Stimulated activated CD4-positive, alpha-beta T cell treated with anti-CD3 and anti-CD28 coated beads, Interleukin-4, amount 100 ng/mL, for 48 hours (primary cell): Measurements from ENCODE around the gene HOXD10.

Source experiments
- DNase-seq, 2 donors: peaks; one replicate each; pipeline ENCODE4 v3.0.0-alpha.2; 2020; ENCODE audit warnings: low read depth in 2 of 2

The HOXD10 gene

DNA sequence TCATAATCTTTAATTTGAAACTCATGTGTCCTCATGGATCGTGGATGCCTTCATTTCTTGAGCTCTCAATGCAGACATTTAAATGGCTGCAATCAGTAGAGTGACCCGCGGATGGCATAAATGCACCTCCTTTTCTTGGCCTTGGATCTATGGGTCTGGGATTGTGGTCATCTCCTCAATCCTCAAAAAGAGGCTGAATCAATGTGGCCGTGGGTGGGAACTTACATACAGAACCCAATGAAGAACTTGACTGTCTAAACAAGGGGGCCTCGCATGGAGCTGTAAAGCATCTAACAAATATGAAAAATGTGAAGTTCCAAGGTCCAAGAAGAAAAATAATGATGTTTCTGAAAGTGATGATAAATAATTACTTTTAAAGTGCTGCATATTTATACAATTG, 21.2 kb upstream of the HOXD10 start:
- DNase-seq: no peak

DNA sequence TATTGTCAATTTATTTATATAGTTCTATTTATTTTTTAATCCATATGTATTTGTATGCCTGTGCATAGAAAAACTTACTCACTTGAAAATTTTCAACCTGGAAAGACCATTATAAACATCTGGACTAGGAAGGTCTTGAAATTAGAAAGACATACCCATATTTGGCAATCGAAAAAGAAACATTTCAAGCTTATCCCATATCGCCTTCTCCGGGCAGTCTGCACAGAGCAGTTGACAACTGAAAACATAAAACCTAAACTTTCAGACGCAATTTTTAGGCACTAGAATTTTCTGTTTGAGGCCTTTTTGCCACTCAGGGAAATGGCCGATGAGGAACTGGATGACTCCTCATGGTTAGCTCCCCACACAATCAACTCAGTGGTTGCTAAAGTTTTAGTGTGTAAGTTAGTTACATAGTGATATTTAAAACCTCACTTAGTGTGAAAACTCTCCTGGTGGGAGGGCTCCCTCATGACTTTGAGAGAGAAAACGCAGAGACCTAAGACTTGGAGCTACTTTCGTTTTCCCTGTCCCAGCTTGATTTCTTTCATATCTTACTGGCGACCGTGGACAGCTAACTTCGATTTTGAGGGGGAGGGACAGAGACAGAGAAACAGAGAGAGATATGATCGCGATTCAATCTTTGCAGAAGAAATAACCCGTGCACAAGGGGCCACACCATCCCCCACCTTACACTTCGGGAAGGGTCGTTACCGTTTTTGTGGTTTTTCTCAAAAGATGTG, 20.2 kb upstream of the HOXD10 start:
- DNase-seq: no peak

DNA sequence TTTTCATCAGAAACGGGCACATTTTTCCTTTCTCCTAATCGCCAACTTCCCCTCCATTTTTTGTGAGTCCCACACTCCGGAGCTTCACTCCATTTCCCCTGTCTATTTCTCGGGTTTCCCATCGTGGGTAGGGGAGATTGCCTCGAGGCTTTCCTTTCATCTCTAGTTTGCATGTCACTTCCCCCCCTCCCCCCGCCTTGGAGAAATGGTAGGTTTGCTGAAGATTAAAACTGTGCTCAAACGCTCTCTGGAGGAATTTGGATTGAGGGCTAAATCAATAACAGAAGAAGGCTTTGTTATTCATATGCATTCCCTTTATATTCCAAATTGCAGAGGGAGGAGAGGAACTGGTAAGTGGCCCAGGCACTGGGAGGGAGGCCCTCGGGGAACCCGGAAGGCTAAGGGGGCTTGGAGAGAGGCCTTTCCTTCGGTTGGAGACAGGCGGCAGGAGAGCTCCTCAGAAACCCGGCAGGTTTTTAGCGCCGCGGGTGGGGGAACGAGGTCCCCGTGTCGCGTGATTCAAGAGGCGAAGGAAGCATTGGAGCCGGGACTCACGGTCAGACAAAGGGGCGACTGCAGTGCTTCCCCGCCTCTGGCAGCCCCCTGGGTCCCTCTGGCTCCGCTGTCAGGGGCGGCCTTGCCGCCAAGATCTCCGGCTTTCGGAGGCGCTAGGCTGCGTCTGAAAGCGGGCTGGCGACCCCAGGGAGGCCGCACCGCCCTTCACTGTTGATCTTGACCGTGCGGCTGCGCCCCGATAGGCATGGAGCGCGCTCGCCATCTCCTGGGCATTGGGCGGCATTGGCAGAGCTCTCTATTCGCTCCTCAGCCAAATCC, 19.4 kb upstream of the HOXD10 start:
- peak; percentile 40 to 53 for DNase-seq

DNA sequence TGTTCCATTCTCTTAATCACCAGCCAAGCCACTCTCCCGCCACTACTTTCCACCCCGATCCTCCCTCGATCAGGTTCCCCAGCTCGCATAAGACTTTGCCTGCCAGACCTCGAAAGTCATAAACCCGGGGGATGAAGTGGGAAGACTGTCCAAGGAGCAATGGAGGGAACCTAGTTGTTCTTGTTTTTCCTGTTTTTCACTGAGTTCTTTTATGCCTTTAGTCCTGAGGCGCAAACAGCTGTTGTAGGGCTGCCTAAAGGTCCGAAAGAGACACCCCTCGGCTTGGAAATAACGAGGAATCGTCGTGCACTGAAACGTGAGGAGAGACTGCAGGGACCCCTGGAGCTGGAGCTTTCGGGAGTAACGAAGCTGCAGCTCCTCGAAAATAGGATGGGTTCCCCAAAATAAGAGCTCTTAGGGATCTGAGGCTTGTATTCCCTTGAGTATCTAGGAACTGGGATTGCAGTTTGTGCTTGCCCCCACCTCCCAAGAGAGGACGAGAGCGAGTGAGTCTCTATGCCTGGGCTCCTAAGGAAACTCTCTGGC, 18.7 kb upstream of the HOXD10 start:
- DNase-seq: no peak

DNA sequence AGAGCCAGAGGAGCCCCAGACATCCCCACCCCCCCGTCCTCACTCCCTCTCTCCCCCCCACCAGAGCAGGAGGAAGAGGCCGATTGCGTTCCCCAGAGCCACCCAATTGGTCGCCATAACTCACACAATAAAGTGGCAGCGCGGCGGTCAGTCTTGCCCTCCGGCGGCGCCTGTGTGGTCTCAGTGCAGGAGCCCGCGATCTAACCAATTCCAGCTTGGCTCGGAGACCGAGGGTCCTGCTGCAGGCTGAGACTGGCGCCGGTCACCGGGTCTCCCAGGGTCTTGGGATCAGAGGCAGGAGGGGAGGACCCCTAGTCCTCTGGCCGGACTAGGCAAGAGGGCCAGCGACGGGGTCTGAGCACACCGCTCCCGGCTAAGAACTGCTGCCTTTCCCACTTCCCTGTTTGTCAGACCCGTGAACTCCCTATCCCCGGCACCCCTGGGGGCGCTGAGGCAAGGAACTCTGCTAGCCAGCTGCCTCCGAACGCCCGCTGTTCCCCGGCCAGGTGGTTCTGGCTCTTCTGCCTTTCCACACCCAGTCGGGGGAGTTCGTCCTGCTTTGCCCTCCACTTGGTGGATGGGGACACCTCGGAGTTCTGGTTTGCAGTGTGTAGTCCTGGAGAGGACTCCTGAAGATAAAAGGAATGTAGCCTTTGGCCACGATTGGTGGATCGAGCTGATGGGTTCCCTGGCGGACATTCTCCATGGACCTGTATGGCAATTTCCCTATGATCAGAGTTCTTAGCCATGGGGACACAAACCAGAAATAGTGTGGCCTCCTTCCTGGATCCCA, 18.0 kb upstream of the HOXD10 start:
- no peak for DNase-seq

DNA sequence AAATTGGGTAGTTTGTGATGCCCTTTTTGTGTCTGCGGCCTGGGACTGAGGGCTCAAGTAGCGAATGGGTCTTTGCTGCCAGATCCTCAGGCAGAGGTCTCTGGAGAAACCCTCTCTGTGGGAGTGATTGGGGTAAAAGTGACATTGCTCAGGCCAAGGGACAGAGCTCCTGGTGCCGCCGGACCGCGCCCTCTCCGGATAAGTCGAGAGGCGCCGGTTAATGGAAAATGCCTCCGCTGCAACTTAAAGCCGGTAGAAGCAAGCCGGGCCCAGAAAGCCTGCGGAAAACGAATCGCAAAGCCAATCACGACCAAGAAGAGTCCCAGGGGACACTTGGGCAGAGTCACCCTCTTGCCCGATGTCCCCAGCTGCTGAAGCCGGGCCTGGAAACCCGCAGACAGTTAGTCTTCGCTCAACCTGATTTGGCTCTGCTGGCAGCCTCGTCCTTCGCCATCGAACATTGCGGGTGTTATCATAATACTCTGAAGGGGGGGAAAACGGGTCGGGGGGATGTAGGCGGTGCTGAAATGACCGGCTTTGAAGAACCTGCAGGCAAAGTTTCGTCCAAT, 17.3 kb upstream of the HOXD10 start:
- DNase-seq: no peak

DNA sequence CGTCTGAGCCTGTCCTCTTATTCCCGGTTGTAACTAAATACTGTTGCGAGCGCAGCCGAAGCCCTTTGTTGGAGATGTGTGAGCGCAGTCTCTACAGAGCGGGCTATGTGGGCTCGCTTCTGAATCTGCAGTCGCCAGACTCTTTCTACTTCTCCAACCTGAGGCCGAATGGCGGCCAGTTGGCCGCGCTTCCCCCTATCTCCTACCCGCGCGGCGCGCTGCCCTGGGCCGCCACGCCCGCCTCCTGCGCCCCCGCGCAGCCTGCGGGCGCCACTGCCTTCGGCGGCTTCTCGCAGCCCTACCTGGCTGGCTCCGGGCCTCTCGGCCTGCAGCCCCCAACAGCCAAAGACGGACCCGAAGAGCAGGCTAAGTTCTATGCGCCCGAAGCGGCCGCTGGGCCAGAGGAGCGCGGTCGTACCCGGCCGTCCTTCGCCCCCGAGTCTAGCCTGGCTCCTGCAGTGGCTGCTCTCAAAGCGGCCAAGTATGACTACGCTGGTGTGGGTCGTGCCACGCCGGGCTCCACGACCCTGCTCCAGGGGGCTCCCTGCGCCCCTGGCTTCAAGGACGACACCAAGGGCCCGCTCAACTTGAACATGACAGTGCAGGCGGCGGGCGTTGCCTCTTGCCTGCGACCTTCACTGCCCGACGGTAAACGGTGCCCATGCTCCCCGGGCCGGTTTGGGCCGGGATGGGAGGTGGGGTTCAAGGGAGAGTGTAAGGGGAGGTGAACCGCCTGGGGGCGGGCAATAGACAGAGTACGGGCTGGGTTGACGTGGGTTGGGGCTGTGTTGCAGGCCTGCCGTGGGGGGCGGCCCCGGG, 16.6 kb upstream of the HOXD10 start, which contains the start of gene HOXD12:
TSS of gene HOXD12 (plus strand) at position 68 of the 819 bp plus-strand sequence. CDS start at position 75, 7 bp downstream.
- no peak for DNase-seq

DNA sequence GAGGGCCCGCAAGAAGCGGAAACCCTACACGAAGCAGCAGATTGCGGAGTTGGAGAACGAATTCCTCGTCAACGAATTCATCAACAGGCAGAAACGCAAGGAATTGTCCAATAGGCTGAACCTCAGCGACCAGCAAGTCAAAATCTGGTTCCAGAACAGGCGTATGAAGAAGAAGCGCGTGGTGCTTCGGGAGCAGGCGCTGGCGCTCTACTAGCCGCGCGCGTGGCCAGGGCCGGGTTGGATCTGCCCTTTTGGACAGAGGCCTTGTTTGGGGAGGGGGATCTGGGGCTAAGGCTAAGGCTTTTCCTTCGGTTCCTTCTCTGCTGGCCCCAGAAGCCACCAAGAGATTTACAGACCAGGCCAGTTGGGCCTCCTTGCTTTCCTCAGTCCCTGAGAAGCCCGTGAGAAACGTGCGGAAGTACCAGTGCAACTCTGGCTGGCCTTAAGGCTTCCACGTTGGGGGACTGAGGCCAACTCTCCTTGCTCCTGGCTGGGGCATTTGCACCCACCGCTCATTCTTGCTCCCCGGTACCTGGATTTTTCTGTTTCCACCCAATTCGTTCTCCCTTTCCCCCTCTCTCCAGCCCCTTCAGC, 15.9 kb upstream of the HOXD10 start:
- no peak for DNase-seq

DNA sequence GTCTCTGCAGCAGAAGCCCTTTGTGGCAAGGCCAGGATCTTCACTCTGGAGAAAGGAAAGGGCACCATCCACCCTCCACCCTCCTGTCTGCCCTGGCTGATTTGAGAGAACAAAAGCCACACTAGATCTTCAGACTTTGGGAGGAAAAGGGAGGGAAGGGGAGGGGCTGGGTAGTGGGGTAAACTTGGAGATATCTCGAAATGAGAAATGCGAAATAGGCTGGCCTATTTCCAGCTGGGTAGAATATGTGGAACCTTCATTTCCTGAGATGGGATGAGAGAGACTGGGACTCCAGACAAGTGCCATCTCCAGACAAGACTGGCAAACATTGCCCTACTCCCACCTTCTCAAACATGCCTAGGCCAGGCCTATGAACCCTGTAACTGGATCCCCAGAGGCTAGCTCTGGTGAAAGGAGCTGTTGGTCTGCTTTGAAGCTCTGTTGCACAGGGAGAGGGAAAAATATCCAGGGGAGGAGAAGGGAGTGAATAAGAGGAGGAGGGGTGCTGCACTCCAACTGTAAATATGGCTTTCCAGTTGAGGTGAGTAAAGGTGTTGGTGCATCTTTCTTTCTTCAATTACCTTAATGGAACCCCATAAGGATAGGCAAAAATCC, 15.3 kb upstream of the HOXD10 start:
- no peak for DNase-seq

DNA sequence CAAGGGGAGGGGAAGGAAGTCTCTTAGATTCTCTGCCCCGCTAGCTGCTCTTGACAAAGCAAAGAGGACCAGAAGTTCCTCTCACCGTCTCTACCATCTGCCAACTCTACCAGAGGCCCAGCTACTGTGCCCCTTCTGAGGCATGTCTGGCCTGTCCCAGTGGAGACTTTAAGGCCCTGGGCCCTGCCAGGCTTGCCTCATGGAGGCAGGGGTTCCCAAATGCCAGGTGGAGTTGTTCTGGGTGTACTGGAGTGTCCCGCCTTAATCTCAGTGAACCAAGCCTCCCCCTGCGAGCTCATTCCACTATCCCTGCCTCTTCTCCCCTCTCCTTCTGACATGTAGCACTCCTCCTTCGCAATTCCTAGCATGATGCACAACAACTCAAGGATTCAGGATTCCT, 14.7 kb upstream of the HOXD10 start:
- no peak for DNase-seq

DNA sequence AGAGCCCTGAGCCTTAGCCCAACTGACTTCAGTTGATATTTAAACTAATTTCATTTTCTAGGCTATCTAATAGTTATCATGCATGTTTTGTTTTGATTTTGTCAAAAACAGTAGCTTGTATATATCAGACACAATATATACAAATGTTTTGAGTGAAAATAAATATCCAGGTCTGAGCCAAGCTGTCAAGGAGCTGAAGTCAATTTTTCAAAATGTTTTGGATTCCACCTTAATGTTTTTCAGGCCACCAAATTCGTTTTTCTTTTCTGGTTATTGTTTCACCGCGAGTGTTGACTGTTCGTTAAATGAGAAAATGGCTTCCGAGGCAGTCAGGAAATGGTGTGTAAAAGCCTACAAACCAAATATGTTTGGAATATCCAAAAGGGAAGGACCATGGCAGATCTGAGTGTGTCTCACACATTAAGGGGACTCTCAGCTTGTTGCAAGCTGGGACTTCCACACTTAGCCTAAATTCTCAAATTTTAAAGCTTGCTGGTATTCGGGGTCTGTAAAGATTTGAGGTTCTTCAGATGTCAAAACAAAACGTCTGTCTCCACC, 14.2 kb upstream of the HOXD10 start:
- DNase-seq: no peak

DNA sequence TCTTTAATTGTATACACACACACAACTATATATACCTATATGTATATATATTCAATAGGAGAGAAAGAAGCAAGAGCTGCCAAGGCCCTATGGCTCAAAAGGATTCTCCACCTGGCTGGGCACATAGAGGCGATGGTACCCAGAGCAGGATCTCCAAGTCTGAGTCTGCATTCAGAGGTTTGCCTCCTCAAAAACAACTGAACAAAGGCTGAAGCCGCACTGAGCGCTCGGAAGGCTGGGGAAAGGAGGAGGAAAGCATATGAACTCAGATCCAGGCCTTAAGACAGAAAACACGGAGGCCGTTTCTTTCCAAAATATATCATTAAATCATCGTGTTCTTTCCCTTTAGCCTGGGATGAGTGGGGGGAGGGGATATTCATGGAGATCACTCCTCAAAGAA, 13.4 kb upstream of the HOXD10 start:
- DNase-seq: no peak

DNA sequence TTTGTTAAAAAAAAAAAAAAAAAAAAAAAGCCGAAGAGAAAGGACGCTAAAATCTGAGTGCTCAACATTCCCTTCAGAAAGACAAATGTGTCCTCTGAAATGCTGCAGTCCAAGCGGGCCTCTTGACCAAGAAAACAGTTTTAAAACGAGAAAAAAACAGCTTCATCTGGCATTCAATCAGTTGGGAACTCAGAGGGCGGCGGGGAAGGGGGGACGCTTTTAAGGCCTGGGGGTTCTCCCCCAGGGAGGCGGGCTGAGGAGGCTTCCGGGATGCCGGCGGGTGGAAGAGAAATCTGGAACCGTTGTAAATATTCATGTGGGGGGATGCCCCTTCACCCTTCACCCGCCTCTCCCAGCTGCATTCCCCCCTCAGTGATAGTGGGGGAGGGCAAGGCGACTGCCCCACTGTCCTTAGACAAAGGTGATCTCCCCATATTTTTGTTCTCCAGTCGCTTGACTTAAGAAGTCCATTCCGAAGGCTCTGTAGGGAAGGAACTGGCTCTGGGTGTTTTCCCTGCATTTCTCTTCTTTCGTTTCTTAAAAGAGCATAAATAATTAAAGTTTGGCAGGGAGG, 12.7 kb upstream of the HOXD10 start:
- no peak for DNase-seq

DNA sequence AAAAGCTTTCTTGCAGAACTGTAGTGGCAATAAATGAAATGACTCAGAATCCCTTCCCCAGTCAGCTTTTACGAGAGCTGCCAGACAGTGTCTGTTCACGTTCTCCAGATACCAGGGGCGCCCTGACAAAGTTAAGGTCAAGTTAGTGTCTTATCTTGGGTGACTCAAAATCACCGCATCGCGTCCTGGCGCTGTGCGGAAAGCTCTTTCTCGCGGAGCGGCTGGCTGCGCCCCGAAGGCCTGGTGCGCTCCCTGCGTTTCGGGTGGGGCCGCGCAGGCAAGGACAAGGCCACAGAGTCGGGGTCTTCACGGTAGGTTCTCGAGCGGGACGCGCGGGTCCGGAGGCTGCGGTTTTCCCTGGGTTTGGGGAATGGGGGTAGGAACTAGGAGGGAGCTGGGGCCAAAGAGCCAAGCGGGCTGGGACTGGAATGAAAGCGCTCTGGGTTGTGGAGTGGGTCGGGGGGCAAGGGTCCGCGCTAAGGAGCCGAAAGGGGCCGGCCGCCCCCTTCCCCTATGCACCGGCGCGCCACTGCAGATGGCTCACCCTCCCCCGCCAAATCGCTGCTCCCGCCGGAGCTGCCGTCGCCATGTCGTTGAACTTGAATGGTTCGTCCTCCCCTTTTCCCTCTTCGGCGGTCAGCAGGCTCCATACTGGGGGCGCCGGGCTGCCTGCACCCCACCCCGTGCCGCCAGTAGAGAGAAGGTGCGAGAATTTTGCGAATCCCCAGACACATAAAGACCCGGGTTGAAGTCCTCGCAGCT, 12.1 kb upstream of the HOXD10 start:
- DNase-seq: no peak

DNA sequence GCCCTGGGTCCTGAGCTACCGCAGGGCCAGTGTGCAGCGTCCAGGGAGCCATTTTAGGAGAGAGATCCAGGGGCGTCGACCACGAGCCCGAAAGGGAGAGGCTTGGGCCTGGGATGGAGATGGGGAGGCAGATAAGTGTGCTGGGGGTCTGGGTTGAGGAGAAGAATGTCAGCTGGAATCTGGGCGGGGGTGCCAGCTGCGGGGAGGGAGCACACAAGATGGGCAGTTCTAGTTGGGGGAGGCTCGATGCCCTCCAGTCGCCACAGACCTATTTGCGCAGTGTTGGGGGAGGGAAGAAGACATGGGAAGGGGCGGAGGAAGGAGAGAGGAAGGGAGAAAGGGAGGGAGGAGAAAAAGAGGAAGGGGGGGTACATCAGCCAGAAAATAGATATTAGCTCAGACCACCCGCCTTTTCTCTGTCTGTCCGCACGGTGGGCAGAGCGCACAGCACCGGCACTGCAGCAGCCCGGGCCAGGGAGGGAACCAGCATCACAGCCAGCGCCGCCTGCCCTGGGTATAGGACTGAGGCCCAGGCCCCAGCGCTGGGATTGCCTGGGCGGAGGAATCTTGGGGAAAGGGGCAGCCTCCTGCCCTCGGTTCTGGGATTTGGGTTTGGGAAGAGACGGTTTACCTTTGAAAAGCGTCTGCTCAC, 11.4 kb upstream of the HOXD10 start:
- no peak for DNase-seq

DNA sequence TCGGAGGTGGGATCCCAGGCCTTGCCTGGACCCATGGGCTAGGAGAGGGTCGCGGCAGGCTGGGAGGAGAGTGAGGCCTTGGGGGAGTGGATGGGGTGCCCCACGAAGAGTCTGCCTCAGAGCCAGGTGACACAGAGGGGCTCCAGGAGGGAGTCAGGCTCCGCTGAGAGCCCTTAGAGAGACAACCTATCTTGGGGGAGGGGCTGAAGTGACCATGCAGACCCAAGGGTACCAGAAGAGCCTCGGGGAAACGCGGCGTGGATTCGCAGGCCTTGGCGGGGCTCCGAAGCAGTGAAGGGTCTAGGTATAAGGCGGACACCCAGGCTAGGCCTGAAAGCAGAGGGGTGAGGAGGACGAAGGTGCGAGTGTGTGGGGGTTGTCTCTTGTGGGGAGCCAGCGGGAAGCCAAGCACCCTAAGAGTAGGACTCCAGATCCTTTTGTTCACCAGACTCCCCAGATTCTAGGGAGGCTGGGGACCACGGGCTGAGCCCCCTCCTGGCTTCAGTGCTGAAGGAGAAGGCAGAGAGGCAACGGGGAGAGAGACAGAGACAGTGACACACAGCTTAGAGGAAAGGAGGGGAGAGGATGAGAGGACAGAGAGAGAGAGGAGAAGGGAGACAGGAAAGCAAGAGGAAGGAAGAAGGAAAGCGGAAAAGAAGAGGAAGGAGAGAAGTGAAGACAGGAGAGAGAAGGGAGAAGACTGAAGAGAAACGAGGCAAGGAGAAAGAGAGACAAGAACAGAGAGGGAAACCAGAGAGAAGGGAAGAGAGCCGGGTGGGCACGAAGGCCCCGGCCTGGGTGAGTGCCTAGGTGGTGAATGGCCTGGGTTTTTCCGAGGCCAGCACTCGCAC, 10.6 kb upstream of the HOXD10 start:
- no peak for DNase-seq
